HepG2 (cell line): Measurements from ENCODE around the gene SUPT4H1. TPM values are rescaled to one million over a fixed set of nuclear protein-coding genes. Genes with fewer than 3 reads are reported as not detected.
A peak's percentile ranks its signal among the peaks of the same experiment; 100 is the strongest.

Source experiments
- BRF2 ChIP-seq: sonication (generic); formaldehyde crosslinking; IDR thresholded peaks from 2 replicates; pipeline ENCODE4 v1.8.1; 2022; ENCODE audit warnings: mild to moderate bottlenecking, missing genetic modification reagents
- CENPT ChIP-seq: sonication (generic); formaldehyde crosslinking; IDR thresholded peaks from 2 replicates; pipeline ENCODE4 v1.8.0; 2022; ENCODE audit warnings: low read depth, mild to moderate bottlenecking, moderate library complexity, missing genetic modification reagents
- GABPA ChIP-seq, 2 experiments: IDR thresholded peaks; 2 replicates each; pipeline ENCODE4 v1.6.1; 2011 to 2016; ENCODE audit warnings: low read depth in 2 of 2, low read length in 1 of 2, missing biosample characterization in 1 of 2, missing genetic modification characterization in 1 of 2
- GTF3A ChIP-seq: sonication (generic); formaldehyde crosslinking; conservative IDR thresholded peaks from 2 replicates; pipeline ENCODE4 v1.4.0; 2020; ENCODE audit warnings: mild to moderate bottlenecking, missing genetic modification reagents
- HNRNPK ChIP-seq: fragments of 200-400 bp; formaldehyde crosslinking; IDR thresholded peaks from 2 replicates; pipeline ENCODE4 v1.6.1; 2018; ENCODE audit warnings: low read length, low read depth, moderate library complexity, mild to moderate bottlenecking; ENCODE audit not compliant: poor library complexity, severe bottlenecking
- JUNB ChIP-seq: sonication (generic); formaldehyde crosslinking; IDR thresholded peaks from 2 replicates; pipeline ENCODE4 v1.8.0; 2022; ENCODE audit warnings: missing genetic modification reagents, mild to moderate bottlenecking, borderline replicate concordance
- KLF11 ChIP-seq: IDR thresholded peaks from 2 replicates; pipeline ENCODE4 v1.6.1; 2016; ENCODE audit warnings: missing compliant biosample characterization
- MAFF ChIP-seq: IDR thresholded peaks from 2 replicates; pipeline ENCODE4 v1.6.1; 2011; ENCODE audit warnings: low read depth, low read length, improper control_type of control experiment
- MATR3 ChIP-seq: sonication (generic); formaldehyde crosslinking; IDR thresholded peaks from 2 replicates; pipeline ENCODE4 v1.4.0; 2020; ENCODE audit warnings: missing genetic modification reagents
- NR2F1 ChIP-seq, 2 experiments: fragments of 450-650 bp in 1 of 2; formaldehyde crosslinking in 1 of 2; IDR thresholded peaks; 2 replicates each; pipeline versions ENCODE4 v1.5.0 to v1.6.1; 2016 to 2020; ENCODE audit warnings: mild to moderate bottlenecking in 1 of 2, missing compliant biosample characterization in 1 of 2, missing genetic modification reagents in 1 of 2, moderate library complexity in 1 of 2
- NR3C1 ChIP-seq: sonication (generic); formaldehyde crosslinking; IDR thresholded peaks from 2 replicates; pipeline ENCODE4 v1.4.0; 2020; ENCODE audit warnings: missing genetic modification reagents
- PCBP2 ChIP-seq: fragments of 200-400 bp; formaldehyde crosslinking; optimal IDR thresholded peaks from 2 replicates; pipeline ENCODE3; 2018; ENCODE audit warnings: low read length, low read depth; ENCODE audit not compliant: poor library complexity, severe bottlenecking
- RBM39 ChIP-seq: fragments of 200-400 bp; formaldehyde crosslinking; IDR thresholded peaks from one replicate; pipeline ENCODE4 v1.6.1; 2018; ENCODE audit warnings: antibody characterized with exemption, mild to moderate bottlenecking, low read depth, low read length; ENCODE audit not compliant: poor library complexity, severe bottlenecking
- RFX1 ChIP-seq: fragments of 450-650 bp; IDR thresholded peaks from 2 replicates; pipeline ENCODE4 v1.6.1; 2017
- YEATS4 ChIP-seq: sonication (generic); formaldehyde crosslinking; IDR thresholded peaks from 2 replicates; pipeline ENCODE4 v1.4.0; 2020; ENCODE audit warnings: missing genetic modification reagents, borderline replicate concordance
- ZFX ChIP-seq: sonication (generic); formaldehyde crosslinking; IDR thresholded peaks from 2 replicates; pipeline ENCODE4 v1.4.0; 2020; ENCODE audit warnings: mild to moderate bottlenecking, low read depth, missing genetic modification reagents, moderate library complexity
- ZHX2 ChIP-seq, 2 experiments: sonication (generic) in 1 of 2; formaldehyde crosslinking in 1 of 2; IDR thresholded peaks; 2 replicates each; pipeline versions ENCODE4 v1.6.1 to v1.9.0; 2014 to 2022; ENCODE audit warnings: antibody characterized with exemption in 1 of 2, borderline replicate concordance in 1 of 2, inconsistent platforms in 1 of 2, low read depth in 1 of 2, missing genetic modification reagents in 1 of 2
- ZNF33A ChIP-seq: sonication (generic); formaldehyde crosslinking; IDR thresholded peaks from 2 replicates; pipeline ENCODE4 v1.5.1; 2020; ENCODE audit warnings: missing genetic modification reagents, mild to moderate bottlenecking, moderate library complexity, borderline replicate concordance
- ZNF430 ChIP-seq: sonication (generic); formaldehyde crosslinking; IDR thresholded peaks from 2 replicates; pipeline ENCODE4 v1.9.0; 2021; ENCODE audit warnings: mild to moderate bottlenecking, missing genetic modification reagents
- ZNF850 ChIP-seq: sonication (generic); formaldehyde crosslinking; conservative IDR thresholded peaks from 2 replicates; pipeline ENCODE4 v1.9.0; 2021; ENCODE audit warnings: mild to moderate bottlenecking, missing genetic modification reagents
- ZSCAN21 ChIP-seq: sonication (generic); formaldehyde crosslinking; IDR thresholded peaks from 2 replicates; pipeline ENCODE4 v1.8.0; 2022; ENCODE audit warnings: mild to moderate bottlenecking, missing genetic modification reagents, moderate library complexity, borderline replicate concordance
- ZSCAN9 ChIP-seq: IDR thresholded peaks from 2 replicates; pipeline ENCODE4 v1.6.1; 2016; ENCODE audit warnings: borderline replicate concordance
- polyA plus RNA-seq, 8 experiments: library from polyadenylated mRNA; depleted of rRNA in 3 of 8; stranded (reverse) in 7 of 8; unstranded in 1 of 8; fragments of >200 nt; fragmentation: Illumina TruSeq in 4 of 8; extraction: Trizol in 4 of 8; gene quantifications; 2 replicates each; pipeline versions ENCODE4 v1.2.1 to v1.2.3, GENCODE V29; 2011 to 2016; ENCODE audit warnings: low read depth in 4 of 8, missing spikeins in 1 of 8, mixed read lengths in 1 of 8; ENCODE audit not compliant: insufficient read depth in 1 of 8
- total RNA-seq, 5 experiments: library from RNA; depleted of rRNA; stranded (reverse); fragments of >200 nt; fragmentation: Illumina TruSeq; extraction: Trizol; gene quantifications; 2 replicates each; pipeline ENCODE4 v1.2.3, GENCODE V29; 2016; ENCODE audit warnings: low read depth in 1 of 5

Gene SUPT4H1
- total and polyA plus RNA-seq, 2 of the 13 experiments (the other 11 are each of a cell fraction or from before 2014, with no cell fraction given), result 155 to 244 TPM

GRCh38 chr17:58382872-58383242 is 30.9 kb upstream of the SUPT4H1 start (continued):
- no peak for TF ChIP-seq RBM39
- TF ChIP-seq YEATS4 (CRISPR knock-in tag), result no peak
- no peak for TF ChIP-seq GTF3A
- no peak for TF ChIP-seq MAFF
- no peak for TF ChIP-seq ZNF430 (CRISPR knock-in tag)
- TF ChIP-seq KLF11 (CRISPR knock-in tag), result no peak
- no peak for TF ChIP-seq ZNF850 (CRISPR knock-in tag)
- TF ChIP-seq ZSCAN9 (CRISPR knock-in tag), result no peak
- TF ChIP-seq HNRNPK, result no peak
- no peak for TF ChIP-seq NR3C1 (CRISPR knock-in tag)
- TF ChIP-seq PCBP2, result no peak
- TF ChIP-seq ZHX2 (IDR thresholded peaks at IDR 0.05; ENCODE audit: low read depth), result no peak
- TF ChIP-seq ZHX2 (CRISPR knock-in tag; IDR thresholded peaks at IDR 0.05; ENCODE audit: borderline replicate concordance), result no peak
- no peak for TF ChIP-seq JUNB (CRISPR knock-in tag)
- TF ChIP-seq BRF2, result no peak
- TF ChIP-seq RFX1, result no peak
- TF ChIP-seq NR2F1 (CRISPR knock-in tag; IDR thresholded peaks at IDR 0.05), result 0 out of 4 replicates have a peak, but pooled peaks of 1 of the 2 experiments have one; percentile 9
- TF ChIP-seq ZSCAN21, result no peak
- no peak for TF ChIP-seq CENPT
- TF ChIP-seq GABPA (IDR thresholded peaks at IDR 0.05; ENCODE audit: low read depth, low read length), result no peak
- TF ChIP-seq GABPA (CRISPR knock-in tag; IDR thresholded peaks at IDR 0.05; ENCODE audit: low read depth), result no peak
- TF ChIP-seq ZNF33A, result no peak
- peak; percentile 9; the same call in 1 of the 2 replicates for TF ChIP-seq ZFX
- no peak for TF ChIP-seq MATR3 (CRISPR knock-in tag)
